NB4 (cell line): Measurements from ENCODE around the gene HTR3B.

Experiments
- MYC ChIP-seq: IDR thresholded peaks from 2 replicates; pipeline ENCODE4 v1.6.1; 2011; ENCODE audit warnings: low read depth, low read length
- POLR2A ChIP-seq: IDR thresholded peaks from 2 replicates; pipeline ENCODE4 v1.6.1; 2011; ENCODE audit warnings: mild to moderate bottlenecking; ENCODE audit not compliant: insufficient read length; ENCODE audit errors: extremely low read depth
- TF ChIP-seq, protein P1 (sequence below): IDR thresholded peaks from one replicate; pipeline ENCODE4 v1.5.1; 2012; ENCODE audit warnings: low read depth, low read length

DNA sequence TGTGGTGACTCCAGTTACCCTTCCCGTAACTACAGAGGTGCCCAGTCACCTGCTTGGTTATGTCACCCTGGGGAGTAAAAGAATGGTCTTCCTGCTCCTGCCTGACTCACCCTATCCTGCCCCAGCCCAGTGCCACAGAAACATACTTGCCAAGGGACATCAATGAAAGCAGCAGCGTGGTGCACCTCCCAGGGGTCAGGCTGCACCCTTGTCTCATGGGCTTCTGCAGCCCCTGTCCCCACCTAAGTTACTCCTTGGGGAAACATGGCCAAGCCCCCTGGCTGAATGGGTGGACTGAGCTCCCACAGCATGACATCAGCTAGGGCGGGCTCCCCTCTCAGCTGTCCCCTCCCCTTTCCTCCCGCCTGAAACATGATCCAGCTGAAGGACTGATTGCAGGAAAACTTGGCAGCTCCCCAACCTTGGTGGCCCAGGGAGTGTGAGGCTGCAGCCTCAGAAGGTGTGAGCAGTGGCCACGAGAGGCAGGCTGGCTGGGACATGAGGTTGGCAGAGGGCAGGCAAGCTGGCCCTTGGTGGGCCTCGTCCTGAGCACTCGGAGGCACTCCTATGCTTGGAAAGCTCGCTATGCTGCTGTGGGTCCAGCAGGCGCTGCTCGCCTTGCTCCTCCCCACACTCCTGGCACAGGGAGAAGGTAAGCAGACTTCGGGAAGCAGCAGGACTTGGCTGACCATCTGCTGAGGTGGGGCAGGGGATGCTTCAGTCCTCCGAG is 70.3 kb downstream of the HTR3B start, which contains the start of gene HTR3A:
- TF ChIP-seq, protein P1, sequence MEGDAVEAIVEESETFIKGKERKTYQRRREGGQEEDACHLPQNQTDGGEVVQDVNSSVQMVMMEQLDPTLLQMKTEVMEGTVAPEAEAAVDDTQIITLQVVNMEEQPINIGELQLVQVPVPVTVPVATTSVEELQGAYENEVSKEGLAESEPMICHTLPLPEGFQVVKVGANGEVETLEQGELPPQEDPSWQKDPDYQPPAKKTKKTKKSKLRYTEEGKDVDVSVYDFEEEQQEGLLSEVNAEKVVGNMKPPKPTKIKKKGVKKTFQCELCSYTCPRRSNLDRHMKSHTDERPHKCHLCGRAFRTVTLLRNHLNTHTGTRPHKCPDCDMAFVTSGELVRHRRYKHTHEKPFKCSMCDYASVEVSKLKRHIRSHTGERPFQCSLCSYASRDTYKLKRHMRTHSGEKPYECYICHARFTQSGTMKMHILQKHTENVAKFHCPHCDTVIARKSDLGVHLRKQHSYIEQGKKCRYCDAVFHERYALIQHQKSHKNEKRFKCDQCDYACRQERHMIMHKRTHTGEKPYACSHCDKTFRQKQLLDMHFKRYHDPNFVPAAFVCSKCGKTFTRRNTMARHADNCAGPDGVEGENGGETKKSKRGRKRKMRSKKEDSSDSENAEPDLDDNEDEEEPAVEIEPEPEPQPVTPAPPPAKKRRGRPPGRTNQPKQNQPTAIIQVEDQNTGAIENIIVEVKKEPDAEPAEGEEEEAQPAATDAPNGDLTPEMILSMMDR = no peak
- no peak for TF ChIP-seq POLR2A
- TF ChIP-seq MYC = no peak
